Measurements from ENCODE around the gene PCYT1A. TPM values are rescaled to one million over a fixed set of nuclear protein-coding genes. Genes with fewer than 3 reads are reported as not detected.

The PCYT1A gene
- total RNA-seq, 1 experiment from 2014 or later = 96.8 TPM

- H3K9me3 ChIP-seq (ENCODE audit: control insufficient read depth, insufficient read depth, low read depth, low read length) = no peaks in the 10 kb centered on the region
- TF ChIP-seq REST (IDR thresholded peaks at IDR 0.05; ENCODE audit: insufficient read depth in 1 of 2, low read depth in 2 of 2, low read length in 1 of 2) (no peak), POLR2AphosphoS5 (IDR thresholded peaks at IDR 0.05; ENCODE audit: low read depth, low read length) (no peak), CTCF (IDR thresholded peaks at IDR 0.05) (no peak), TCF7L2 (IDR thresholded peaks at IDR 0.05; ENCODE audit: low read depth, low read length) (no peak), SIN3A (IDR thresholded peaks at IDR 0.05; ENCODE audit: borderline replicate concordance, insufficient read depth, low read depth, low read length) (no peak)
- intact Hi-C loops (cut with micrococcal nuclease; ENCODE audit: unreplicated experiment) = no loop called here
- peak overlapping the region; percentile 72 to 93 for H3K4me3 ChIP-seq (ENCODE audit: low read depth in 2 of 2, low read length in 2 of 2)
- ChIA-PET POLR2A (interaction anchor here (0.9 kb wide), 1 partner anchor 8 kb away, joined by 4 read pairs; no protein-coding TSS in a partner anchor), CTCF (no interaction called here)
- H3K27ac ChIP-seq (ENCODE audit: low read length) = peak overlapping the region; percentile 99
- DNase-seq (ENCODE audit: low read depth, low spot score) = no peak
- no peaks in the 10 kb centered on the region for H3K27me3 ChIP-seq (ENCODE audit: control insufficient read depth, insufficient read depth, low read length)
- H3K36me3 ChIP-seq (ENCODE audit: control insufficient read depth, insufficient read depth, low read length) = no peaks in the 10 kb centered on the region; the same call in 1 of the 2 replicates
- ATAC-seq = no peak
- peaks cover 23% of the 10 kb centered on the region for H3K4me1 ChIP-seq (ENCODE audit: control insufficient read depth, insufficient read depth, low read length)
- in situ Hi-C loops (cut with HindIII; ENCODE audit: low pct_unique_long_range_greater_than_20kb, low sequenced_read_pairs) = no loop called here
- TSS peak; percentile 98 for BruUV-seq (replicated peaks)
Observed at GRCh38 chr3:196288141-196288460, 575 bp upstream of the PCYT1A start.

- in situ Hi-C loops (cut with HindIII; ENCODE audit: low pct_unique_long_range_greater_than_20kb, low sequenced_read_pairs) = no loop called here
- no peak for TF ChIP-seq CTCF (IDR thresholded peaks at IDR 0.05)
- no peak for TF ChIP-seq REST (IDR thresholded peaks at IDR 0.05; ENCODE audit: insufficient read depth in 1 of 2, low read depth in 2 of 2, low read length in 1 of 2)
- no peak for TF ChIP-seq POLR2AphosphoS5 (IDR thresholded peaks at IDR 0.05; ENCODE audit: low read depth, low read length)
- TF ChIP-seq TCF7L2 (IDR thresholded peaks at IDR 0.05; ENCODE audit: low read depth, low read length) = no peak
- no peak for TF ChIP-seq SIN3A (IDR thresholded peaks at IDR 0.05; ENCODE audit: borderline replicate concordance, insufficient read depth, low read depth, low read length)
- Histone ChIP-seq H3K27ac (ENCODE audit: low read length) (peak overlapping the region; percentile 99), H3K36me3 (ENCODE audit: control insufficient read depth, insufficient read depth, low read length) (no peaks in the 10 kb centered on the region; the same call in 1 of the 2 replicates), H3K9me3 (ENCODE audit: control insufficient read depth, insufficient read depth, low read depth, low read length) (no peaks in the 10 kb centered on the region), H3K4me3 (ENCODE audit: low read depth in 2 of 2, low read length in 2 of 2) (peak overlapping the region; percentile 72 to 93), H3K4me1 (ENCODE audit: control insufficient read depth, insufficient read depth, low read length) (peaks cover 32% of the 10 kb centered on the region), H3K27me3 (ENCODE audit: control insufficient read depth, insufficient read depth, low read length) (no peaks in the 10 kb centered on the region)
- ATAC-seq (peak; percentile 37; the same call in 1 of the 2 replicates), DNase-seq (ENCODE audit: low read depth, low spot score) (no peak)
- ChIA-PET CTCF (no interaction called here), POLR2A (no interaction called here)
- intact Hi-C loops (cut with micrococcal nuclease; ENCODE audit: unreplicated experiment) = no loop called here
- no TSS peak for BruUV-seq (replicated peaks)
Observed at GRCh38 chr3:196287090-196287439, 461 bp downstream of the PCYT1A start.
